Pancreas (tissue), 10 donors: Measurements from ENCODE around the gene TDRD3. TPM values are rescaled to one million over a fixed set of nuclear protein-coding genes. Genes with fewer than 3 reads are reported as not detected.
A peak's percentile ranks its signal among the peaks of the same experiment; 100 is the strongest.

ENCODE experiments used
- ATAC-seq, 4 donors: fragments of 200-7000 bp; cut with Tn5 transposase; one replicate each; pipeline versions ENCODE4 v1.8.0 to v1.9.1; 2020; ENCODE audit warnings: mild to moderate bottlenecking in 4 of 4, moderate library complexity in 4 of 4
- DNase-seq, 6 donors: peaks; one replicate each; pipeline ENCODE4 v3.0.0-alpha.2; 2020
- FAIRE-seq: peaks from 2 replicates; lab custom pipeline; 2012; peaks lifted over from hg19 to GRCh38; lab: Jason Lieb, UNC
- H3K27ac ChIP-seq, 4 donors: fragments of 200-600 bp; sonication (generic); 1 replicate in 3 of 4; 2 replicates in 1 of 4; pipeline versions ENCODE4 v1.5.0 to v1.8.0; 2020
- H3K27me3 ChIP-seq, 4 donors: fragments of 200-600 bp; one replicate each; pipeline ENCODE4 v1.8.0; 2021
- H3K36me3 ChIP-seq, 3 donors: fragments of 200-600 bp; sonication (generic) in 1 of 3; one replicate each; pipeline versions ENCODE4 v1.5.0 to v1.8.0; 2020 to 2021
- H3K4me1 ChIP-seq, 3 donors: fragments of 200-600 bp; one replicate each; pipeline ENCODE4 v1.8.0; 2021
- H3K4me3 ChIP-seq, 4 donors: fragments of 200-600 bp; sonication (generic) in 2 of 4; one replicate each; pipeline versions ENCODE4 v1.5.0 to v1.8.0; 2020 to 2021
- H3K9me3 ChIP-seq, 4 donors: fragments of 200-600 bp; one replicate each; pipeline ENCODE4 v1.8.0; 2021
- WGBS, 2 donors: extraction: QIAGEN DNeasy Blood & Tissue Kit; methylation state at CpG; one replicate each; pipeline ENCODE4 v1.1.7; 2013; 5-methylcytosine and 5-hydroxymethylcytosine counted together
- intact Hi-C, 3 donors: fragments of 100-400 bp; cut with DNase I; formaldehyde crosslinking; loops; one replicate each; pipeline versions ENCODE4 v1.11.1 to v1.14.2; 2022
- polyA plus RNA-seq, 2 donors: library from polyadenylated mRNA; stranded (reverse); fragments of 200-250 nt; gene quantifications; one replicate each; pipeline ENCODE4 v1.2.3, GENCODE V29; 2013
- total RNA-seq, 6 donors: library from RNA; stranded (reverse); fragmentation: NEBNext Ultra II Directional in 4 of 6; extraction: Animal tissue kit (Norgen Biotek cat#: 25700) in 4 of 6; gene quantifications; one replicate each; pipeline versions ENCODE4 v1.2.1 to v1.2.4, GENCODE V29; 2021 to 2023
- TF ChIP-seq, protein P1 (sequence below), 4 donors: fragments of 200-600 bp; sonication (generic) in 3 of 4; IDR thresholded peaks; one replicate each; pipeline versions ENCODE4 v1.5.0 to v1.8.0; 2021; ENCODE audit warnings: antibody characterized with exemption in 4 of 4
- donor health status: healthy with polysubstance abuse.
- donor health status: DM: no; HTN: no; CAD: no; lungs with moderate emphysema.
- donor health status: DM: no; HTN: no; CAD: no.
- donor health status: control.
- donor health status: control.
- donor health status: Bipolar disorder and iron deficiency.
- donor health status: DM: yes; HTN: yes; CAD: no.
- donor health status: DM: no; HTN: no; CAD: no.
- donor health status: DM: no; HTN: no; CAD: no.
- donor health status: DM: yes; HTN: yes; CAD: no.

The TDRD3 gene
- total RNA-seq (10 to 100 TPM; 17.8 to 24.6 (median 21.4) TPM), polyA plus RNA-seq (10 to 100 TPM; 12.2 to 14.3 TPM)

GRCh38 chr13:60396783-60397703 lies at the start of gene TDRD3:
TDRD3 (plus strand) TSS chr13:60397220; CDS start chr13:60397365, 145 bp downstream.
- Histone ChIP-seq H3K27ac (peak within 1 kb of the TSS; percentile 91 to 97 (median 96)), H3K4me3 (peak within 1 kb of the TSS; percentile 51 to 71 (median 58)), H3K4me1 (peaks cover 8 to 16% (median 15%) of the 10 kb centered on the region in 3 donors), H3K9me3 (no peaks in the 10 kb centered on the region), H3K27me3 (no peaks in the 10 kb centered on the region), H3K36me3 (no peaks in the 10 kb centered on the region)
- ATAC-seq: peak; percentile 79 to 89 (median 80)
- peak; percentile 82 to 91 (median 86) for DNase-seq
- no peak for FAIRE-seq
- intact Hi-C loops: no loop called here
- WGBS, 2 donors: 1% methylated on average over 39 to 84 of the region's 84 CpGs
- TF ChIP-seq, protein P1, sequence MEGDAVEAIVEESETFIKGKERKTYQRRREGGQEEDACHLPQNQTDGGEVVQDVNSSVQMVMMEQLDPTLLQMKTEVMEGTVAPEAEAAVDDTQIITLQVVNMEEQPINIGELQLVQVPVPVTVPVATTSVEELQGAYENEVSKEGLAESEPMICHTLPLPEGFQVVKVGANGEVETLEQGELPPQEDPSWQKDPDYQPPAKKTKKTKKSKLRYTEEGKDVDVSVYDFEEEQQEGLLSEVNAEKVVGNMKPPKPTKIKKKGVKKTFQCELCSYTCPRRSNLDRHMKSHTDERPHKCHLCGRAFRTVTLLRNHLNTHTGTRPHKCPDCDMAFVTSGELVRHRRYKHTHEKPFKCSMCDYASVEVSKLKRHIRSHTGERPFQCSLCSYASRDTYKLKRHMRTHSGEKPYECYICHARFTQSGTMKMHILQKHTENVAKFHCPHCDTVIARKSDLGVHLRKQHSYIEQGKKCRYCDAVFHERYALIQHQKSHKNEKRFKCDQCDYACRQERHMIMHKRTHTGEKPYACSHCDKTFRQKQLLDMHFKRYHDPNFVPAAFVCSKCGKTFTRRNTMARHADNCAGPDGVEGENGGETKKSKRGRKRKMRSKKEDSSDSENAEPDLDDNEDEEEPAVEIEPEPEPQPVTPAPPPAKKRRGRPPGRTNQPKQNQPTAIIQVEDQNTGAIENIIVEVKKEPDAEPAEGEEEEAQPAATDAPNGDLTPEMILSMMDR (IDR thresholded peaks at IDR 0.05): peak; percentile 45 to 75 (median 62)

- H3K27ac ChIP-seq: no peak overlapping the region
- TF ChIP-seq, protein P1 (IDR thresholded peaks at IDR 0.05): no peak
- FAIRE-seq (no peak), ATAC-seq (peak in 2 of 4 donors; percentile 12 to 26), DNase-seq (no peak)
- no peaks in the 10 kb centered on the region for H3K36me3 ChIP-seq
- H3K4me1 ChIP-seq: peaks cover 0 to 7% (median 7%) of the 10 kb centered on the region in 3 donors
- intact Hi-C loops: no loop called here
- H3K9me3 ChIP-seq: no peaks in the 10 kb centered on the region
- 22 to 38% methylated on average over 2 of the region's 2 CpGs for WGBS, 2 donors
- no peak overlapping the region for H3K4me3 ChIP-seq
- H3K27me3 ChIP-seq: no peaks in the 10 kb centered on the region
Observed at GRCh38 chr13:60347690-60348089, 49.3 kb upstream of the TDRD3 start.

- intact Hi-C loops: no loop called here
- ATAC-seq: peak; percentile 67 to 84 (median 77)
- TF ChIP-seq, protein P1 (IDR thresholded peaks at IDR 0.05): no peak
- DNase-seq: peak in 2 of 6 donors; percentile 21 to 42
- Histone ChIP-seq H3K27me3 (no peaks in the 10 kb centered on the region), H3K9me3 (no peaks in the 10 kb centered on the region), H3K4me1 (peaks cover 0 to 7% (median 7%) of the 10 kb centered on the region in 3 donors), H3K36me3 (no peaks in the 10 kb centered on the region), H3K27ac (no peak overlapping the region), H3K4me3 (no peak overlapping the region)
- no peak for FAIRE-seq
- 5 to 35% methylated on average over 3 of the region's 3 CpGs for WGBS, 2 donors
Observed at GRCh38 chr13:60348097-60348496, 48.9 kb upstream of the TDRD3 start.

DNA sequence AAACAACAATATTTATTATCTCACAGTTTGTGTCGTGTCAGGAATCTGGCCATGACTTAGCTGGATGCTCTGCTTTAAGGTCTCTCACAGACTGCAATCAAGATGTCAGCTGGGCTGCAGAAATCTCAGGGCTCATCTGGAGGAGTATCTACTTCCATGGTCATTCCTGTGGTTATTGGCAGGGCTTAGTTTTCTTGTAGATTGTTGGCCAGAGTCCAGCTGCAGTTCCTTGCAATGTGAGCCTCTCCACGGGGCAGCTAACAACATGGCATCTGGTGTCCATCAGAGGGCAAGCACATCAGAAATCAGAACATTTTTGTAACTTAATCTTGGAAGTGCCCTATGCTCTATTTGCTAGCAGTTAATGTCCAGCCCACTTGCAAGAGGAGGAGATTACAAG lies 45.7 kb upstream of the TDRD3 start:
- DNase-seq: no peak
- H3K27ac ChIP-seq: no peak overlapping the region
- no peak overlapping the region for H3K4me3 ChIP-seq
- no peaks in the 10 kb centered on the region for H3K36me3 ChIP-seq
- H3K4me1 ChIP-seq: peaks cover 0 to 7% (median 7%) of the 10 kb centered on the region in 3 donors
- TF ChIP-seq, protein P1 (IDR thresholded peaks at IDR 0.05): no peak
- no peak for FAIRE-seq
- H3K27me3 ChIP-seq: no peaks in the 10 kb centered on the region
- intact Hi-C loops: no loop called here
- whole genome bisulfite sequencing, 2 donors: 52 to 67% methylated on average over 2 of the region's 2 CpGs
- no peaks in the 10 kb centered on the region for H3K9me3 ChIP-seq
- no peak for ATAC-seq
